ENCODE results near the gene TMEM63B.

GRCh38 chr6:44180406-44180805 lies 53.1 kb downstream of the TMEM63B start:
- TF ChIP-seq POLR2A (IDR thresholded peaks at IDR 0.05; ENCODE audit: low read depth, low read length) = no peak
- no peak for TF ChIP-seq POLR2AphosphoS5 (IDR thresholded peaks at IDR 0.05; ENCODE audit: low read depth, low read length)
- no peak for TF ChIP-seq TAF1 (IDR thresholded peaks at IDR 0.05; ENCODE audit: borderline replicate concordance, low read depth, low read length)

Data from GM12892 (cell line).